Measurements from ENCODE around the gene SCUBE1. TPM values are rescaled to one million over a fixed set of nuclear protein-coding genes. Genes with fewer than 3 reads are reported as not detected.

SCUBE1 gene
- total RNA-seq, 2 experiments from 2014 or later: not detected

GRCh38 chr22:43269646-43270045 is 73.5 kb downstream of the SCUBE1 start:
- Histone ChIP-seq H3K4me2 (ENCODE audit: low read length) (no peak overlapping the region), H3K36me3 (ENCODE audit: insufficient read depth, low read length) (no peaks in the 10 kb centered on the region), H3K79me2 (ENCODE audit: insufficient read depth, low read depth, low read length) (no peaks in the 10 kb centered on the region), H3K4me1 (ENCODE audit: insufficient read depth, low read length, poor library complexity, severe bottlenecking) (no peaks in the 10 kb centered on the region), H4K20me1 (ENCODE audit: insufficient read depth, low read length) (no peaks in the 10 kb centered on the region), H2AFZ (ENCODE audit: low read length) (no peak overlapping the region), H3K27ac (ENCODE audit: low read depth, low read length, poor library complexity, severe bottlenecking) (no peak overlapping the region), H3K4me3 (ENCODE audit: low read depth, low read length, poor library complexity, severe bottlenecking) (no peak overlapping the region), H3K9me2 (ENCODE audit: insufficient read depth, low read length) (no peaks in the 10 kb centered on the region), H3K9me3 (ENCODE audit: low read length) (no peaks in the 10 kb centered on the region)
- ChIA-PET CTCF (ENCODE audit: unreplicated experiment) (no interaction called here), POLR2A (no interaction called here)
- no peak for DNase-seq (ENCODE audit: low spot score)
- TF ChIP-seq EZH2phosphoT487 (IDR thresholded peaks at IDR 0.05; ENCODE audit: borderline replicate concordance, low read depth, low read length) (no peak), CTCF (conservative IDR thresholded peaks at IDR 0.05; ENCODE audit: low read length) (no peak)
- BruUV-seq (replicated peaks): no TSS peak
- intact Hi-C loops (cut with micrococcal nuclease; ENCODE audit: unreplicated experiment): no loop called here

GRCh38 chr22:43269246-43269645 is 73.9 kb downstream of the SCUBE1 start:
- no peaks in the 10 kb centered on the region for H3K4me1 ChIP-seq (ENCODE audit: insufficient read depth, low read length, poor library complexity, severe bottlenecking)
- no peak for DNase-seq (ENCODE audit: low spot score)
- no peaks in the 10 kb centered on the region for H3K36me3 ChIP-seq (ENCODE audit: insufficient read depth, low read length)
- ChIA-PET POLR2A (no interaction called here), CTCF (ENCODE audit: unreplicated experiment) (no interaction called here)
- H4K20me1 ChIP-seq (ENCODE audit: insufficient read depth, low read length): no peaks in the 10 kb centered on the region
- no peaks in the 10 kb centered on the region for H3K9me2 ChIP-seq (ENCODE audit: insufficient read depth, low read length)
- no peak overlapping the region for H3K4me2 ChIP-seq (ENCODE audit: low read length)
- intact Hi-C loops (cut with micrococcal nuclease; ENCODE audit: unreplicated experiment): no loop called here
- TF ChIP-seq CTCF (conservative IDR thresholded peaks at IDR 0.05; ENCODE audit: low read length) (no peak), EZH2phosphoT487 (IDR thresholded peaks at IDR 0.05; ENCODE audit: borderline replicate concordance, low read depth, low read length) (no peak)
- H3K4me3 ChIP-seq (ENCODE audit: low read depth, low read length, poor library complexity, severe bottlenecking): no peak overlapping the region
- no TSS peak for BruUV-seq (replicated peaks)
- H3K9me3 ChIP-seq (ENCODE audit: low read length): no peaks in the 10 kb centered on the region
- H3K79me2 ChIP-seq (ENCODE audit: insufficient read depth, low read depth, low read length): no peaks in the 10 kb centered on the region
- no peak overlapping the region for H3K27ac ChIP-seq (ENCODE audit: low read depth, low read length, poor library complexity, severe bottlenecking)
- H2AFZ ChIP-seq (ENCODE audit: low read length): no peak overlapping the region

- Histone ChIP-seq H3K36me3 (ENCODE audit: insufficient read depth, low read length) (no peaks in the 10 kb centered on the region), H3K4me2 (ENCODE audit: low read length) (no peak overlapping the region), H3K9me3 (ENCODE audit: low read length) (no peaks in the 10 kb centered on the region), H2AFZ (ENCODE audit: low read length) (no peak overlapping the region), H3K9me2 (ENCODE audit: insufficient read depth, low read length) (no peaks in the 10 kb centered on the region), H3K79me2 (ENCODE audit: insufficient read depth, low read depth, low read length) (no peaks in the 10 kb centered on the region), H4K20me1 (ENCODE audit: insufficient read depth, low read length) (no peaks in the 10 kb centered on the region), H3K4me1 (ENCODE audit: insufficient read depth, low read length, poor library complexity, severe bottlenecking) (no peaks in the 10 kb centered on the region), H3K4me3 (ENCODE audit: low read depth, low read length, poor library complexity, severe bottlenecking) (no peak overlapping the region), H3K27ac (ENCODE audit: low read depth, low read length, poor library complexity, severe bottlenecking) (no peak overlapping the region)
- TF ChIP-seq EZH2phosphoT487 (IDR thresholded peaks at IDR 0.05; ENCODE audit: borderline replicate concordance, low read depth, low read length) (no peak), CTCF (conservative IDR thresholded peaks at IDR 0.05; ENCODE audit: low read length) (no peak)
- ChIA-PET CTCF (ENCODE audit: unreplicated experiment) (no interaction called here), POLR2A (interaction anchor here (0.5 kb wide), 1 partner anchor 89 kb away, joined by 4 read pairs; no protein-coding TSS in a partner anchor)
- intact Hi-C loops (cut with micrococcal nuclease; ENCODE audit: unreplicated experiment): no loop called here
- BruUV-seq (replicated peaks): no TSS peak
- no peak for DNase-seq (ENCODE audit: low spot score)
Observed at GRCh38 chr22:43267981-43268660, 75.1 kb downstream of the SCUBE1 start.
